ENCODE measurements around the gene CASZ1.

Gene CASZ1

DNA sequence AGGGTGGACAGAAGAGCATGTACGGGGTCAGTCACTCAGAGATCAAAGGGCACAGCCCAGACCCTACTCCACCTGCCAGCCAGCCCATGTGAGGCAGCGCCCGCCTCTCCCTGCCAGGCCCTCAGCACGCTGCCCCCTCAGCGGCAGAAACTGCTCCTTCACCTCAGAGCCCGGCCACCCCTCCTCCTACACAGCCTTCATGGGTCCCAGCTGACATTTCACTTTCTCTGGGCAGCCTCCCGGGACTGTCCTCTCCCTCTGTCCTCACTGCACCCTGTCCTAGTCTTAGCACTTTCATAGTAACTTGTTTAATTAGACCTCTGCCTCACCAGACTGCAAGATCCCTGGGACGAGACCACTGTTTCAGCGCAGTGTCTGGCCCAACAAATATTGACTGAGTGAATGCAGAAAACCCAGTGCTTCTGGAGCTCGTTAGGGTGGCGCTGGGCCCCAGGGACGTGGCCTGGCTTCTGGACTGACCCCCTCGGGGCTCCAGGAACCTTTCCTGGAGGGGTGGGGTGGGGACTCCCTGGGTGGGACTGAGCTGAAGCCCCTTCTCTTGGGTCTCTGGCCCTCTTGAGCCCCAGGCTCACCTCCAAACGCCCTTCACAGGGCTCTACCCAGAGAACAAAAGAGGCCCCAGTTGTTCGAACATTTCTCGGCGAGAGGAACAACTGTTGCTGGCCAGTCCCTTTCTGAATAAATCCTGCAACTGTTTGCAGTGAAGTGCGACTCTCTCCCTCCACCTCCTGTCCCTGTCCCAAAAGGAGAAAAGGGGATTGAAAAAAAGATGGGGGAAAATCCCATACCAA lies 114.9 kb downstream of the CASZ1 start:
- DNase-seq (ENCODE audit: extremely low spot score, insufficient read length, low read depth) (no peak), FAIRE-seq (no peak)

DNA sequence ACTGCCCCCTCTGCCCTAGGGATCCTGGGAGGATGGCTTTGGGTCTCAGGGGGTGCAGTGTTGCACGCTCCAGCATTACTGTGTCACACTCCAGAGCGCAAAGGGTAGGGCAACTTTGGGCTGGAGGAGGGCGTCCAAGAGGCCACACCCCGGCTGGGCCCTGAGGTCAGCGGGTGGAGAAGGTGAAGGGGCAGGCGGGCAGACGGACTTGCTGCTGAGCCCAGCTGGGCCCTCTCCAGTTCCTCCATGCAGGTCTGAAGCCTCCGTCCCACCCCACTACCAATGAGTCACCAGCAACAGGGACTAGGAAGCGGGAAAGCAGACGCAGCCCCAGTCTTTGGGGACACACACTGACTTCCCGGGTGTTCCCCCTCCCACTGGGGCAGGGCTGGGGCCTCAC lies 116.0 kb downstream of the CASZ1 start:
- FAIRE-seq (no peak), DNase-seq (ENCODE audit: extremely low spot score, insufficient read length, low read depth) (no peak)

DNA sequence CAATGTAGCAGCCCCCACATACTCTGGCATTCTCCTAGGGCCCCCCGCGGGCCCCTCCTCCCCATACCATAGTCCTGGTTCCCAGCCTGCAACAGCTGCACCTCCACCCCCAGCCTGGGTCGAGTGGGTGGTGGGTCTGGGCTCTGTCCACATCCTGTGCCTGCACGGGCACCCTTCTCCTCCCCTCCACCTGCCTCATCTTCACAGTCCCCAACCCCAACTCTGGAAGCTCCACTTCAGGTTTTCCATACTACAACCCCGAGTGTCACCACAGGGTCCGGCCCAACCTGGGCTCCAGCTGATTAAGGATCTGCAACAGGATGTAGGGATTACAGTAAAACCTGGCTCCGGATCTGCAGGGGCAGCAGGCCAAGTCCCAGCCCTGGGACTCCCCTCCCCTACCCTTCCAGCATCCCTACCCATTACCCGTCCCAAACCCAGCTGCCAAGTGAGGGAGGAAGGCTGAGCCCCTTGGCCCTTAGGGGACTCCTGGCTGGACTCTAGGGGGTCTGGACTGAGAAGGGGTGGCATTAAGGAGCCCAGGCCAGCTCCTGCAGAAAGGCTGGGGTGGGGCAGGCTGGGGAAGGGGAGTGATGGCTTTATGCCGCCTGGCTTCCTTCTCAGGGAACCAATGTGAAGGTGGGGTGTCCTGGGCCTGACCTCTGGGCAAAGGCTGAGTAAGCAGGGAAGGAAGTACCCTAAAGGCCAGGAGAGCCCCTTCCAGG lies 116.8 kb downstream of the CASZ1 start:
- DNase-seq (ENCODE audit: extremely low spot score, insufficient read length, low read depth) = no peak
- FAIRE-seq = no peak

DNA sequence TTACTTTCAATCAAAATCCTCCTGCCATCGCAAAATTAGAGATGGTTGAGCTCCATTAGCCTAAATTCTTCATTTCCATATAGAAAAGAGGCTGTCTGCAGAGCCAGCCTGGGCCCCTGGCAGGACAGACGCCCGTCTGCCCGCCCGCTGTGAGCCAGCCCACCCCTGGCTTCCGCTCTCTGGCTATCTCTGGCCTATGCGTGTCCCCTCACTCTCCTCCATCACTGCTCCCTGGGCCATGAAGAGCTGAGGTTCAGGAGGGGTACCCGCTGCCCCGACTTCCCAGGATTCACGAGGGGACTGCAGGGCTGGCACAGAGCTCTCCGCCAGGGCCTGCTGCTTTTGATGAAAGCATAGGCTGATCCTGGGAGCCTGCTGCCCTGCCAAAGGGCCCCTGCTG lies 117.6 kb downstream of the CASZ1 start:
- DNase-seq (ENCODE audit: extremely low spot score, insufficient read length, low read depth) (no peak), FAIRE-seq (no peak)

DNA sequence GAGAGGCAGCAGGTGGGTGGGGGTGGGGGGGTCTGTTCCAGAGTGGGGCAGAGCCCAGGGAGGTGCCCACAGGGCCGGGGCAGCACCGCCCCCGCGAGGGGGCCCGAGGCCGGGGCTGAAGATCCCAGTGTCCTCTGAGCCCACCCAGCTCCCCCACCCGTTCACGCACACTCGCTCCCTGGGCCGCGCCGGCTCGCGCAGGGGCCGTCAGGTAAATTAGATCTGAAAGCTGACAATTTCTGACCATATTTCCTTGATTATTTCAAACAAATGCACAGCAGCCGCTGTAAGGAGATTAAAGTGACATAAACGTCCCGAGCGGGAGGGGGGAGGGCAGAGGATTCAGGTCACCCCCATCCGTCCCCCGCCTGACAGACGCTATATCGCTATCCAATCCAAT lies 118.0 kb downstream of the CASZ1 start:
- no peak for FAIRE-seq
- DNase-seq (ENCODE audit: extremely low spot score, insufficient read length, low read depth) = no peak

DNA sequence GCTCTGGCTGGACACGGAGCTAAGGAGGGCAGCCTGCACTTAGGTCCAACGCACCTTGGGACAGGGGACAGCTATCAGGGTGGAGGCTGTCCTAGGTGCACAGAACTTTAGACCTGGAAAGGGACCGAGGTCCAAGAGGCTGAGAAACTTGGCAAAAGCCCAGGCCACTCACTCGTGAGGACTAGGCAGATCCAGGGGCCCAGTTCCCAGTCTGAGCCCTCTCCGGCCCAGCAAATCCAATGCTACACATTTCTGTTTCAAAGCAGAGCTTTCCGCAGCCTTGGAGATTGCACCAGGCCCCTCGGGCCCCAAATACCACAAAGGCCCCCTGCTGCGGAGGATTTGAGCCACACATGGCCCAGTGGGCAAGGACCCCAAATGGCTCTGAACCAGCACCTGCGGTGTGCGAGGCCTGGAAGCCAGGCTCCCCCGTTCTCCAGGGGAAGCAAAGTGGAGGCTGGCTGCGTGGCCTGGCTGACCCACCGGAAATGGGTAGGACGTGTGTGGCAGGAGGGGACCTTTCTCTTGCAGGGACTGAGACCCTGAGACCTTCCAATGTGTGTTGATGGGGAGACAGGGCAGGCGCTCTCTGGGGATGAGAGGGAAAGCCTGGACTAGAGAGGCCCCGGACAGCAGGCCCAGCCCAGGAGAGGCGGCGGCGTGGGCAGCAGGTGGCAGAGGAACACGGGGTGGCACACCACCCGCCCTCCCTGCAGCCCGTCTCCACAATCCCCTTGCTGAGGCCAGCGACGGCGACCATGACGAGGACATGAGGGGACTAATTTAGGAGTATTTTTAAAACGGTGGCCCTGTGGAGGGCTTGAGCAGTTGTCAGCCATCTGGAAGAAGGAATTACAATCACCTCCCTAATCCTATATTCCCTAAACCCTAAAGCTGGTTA lies 118.7 kb downstream of the CASZ1 start:
- no peak for FAIRE-seq

DNA sequence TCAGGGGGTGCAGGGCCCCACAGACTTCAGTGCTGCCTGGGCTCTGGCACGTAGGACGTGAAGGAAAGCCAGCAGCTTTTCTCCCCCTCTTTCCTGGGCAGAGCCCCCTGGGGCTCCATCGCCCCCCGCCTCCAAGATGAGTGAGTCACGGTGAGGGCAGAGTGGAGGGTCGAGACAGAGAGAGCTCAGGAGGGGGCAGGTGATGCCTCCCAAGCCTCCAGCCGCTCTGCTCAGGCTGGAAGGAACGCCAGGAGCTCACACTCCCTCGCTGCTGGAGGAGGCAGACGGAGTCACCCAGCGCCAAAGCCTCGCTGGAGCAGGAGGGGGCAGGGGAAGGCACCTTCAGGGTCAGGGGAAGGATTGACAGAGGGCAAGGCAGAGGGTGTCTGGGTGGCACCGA lies 119.5 kb downstream of the CASZ1 start:
- DNase-seq (ENCODE audit: extremely low spot score, insufficient read length, low read depth) (no peak), FAIRE-seq (no peak)

More for the DNA sequence above, 118.7 kb downstream of the CASZ1 start:
- DNase-seq (ENCODE audit: extremely low spot score, insufficient read length, low read depth) = no peak

DNA sequence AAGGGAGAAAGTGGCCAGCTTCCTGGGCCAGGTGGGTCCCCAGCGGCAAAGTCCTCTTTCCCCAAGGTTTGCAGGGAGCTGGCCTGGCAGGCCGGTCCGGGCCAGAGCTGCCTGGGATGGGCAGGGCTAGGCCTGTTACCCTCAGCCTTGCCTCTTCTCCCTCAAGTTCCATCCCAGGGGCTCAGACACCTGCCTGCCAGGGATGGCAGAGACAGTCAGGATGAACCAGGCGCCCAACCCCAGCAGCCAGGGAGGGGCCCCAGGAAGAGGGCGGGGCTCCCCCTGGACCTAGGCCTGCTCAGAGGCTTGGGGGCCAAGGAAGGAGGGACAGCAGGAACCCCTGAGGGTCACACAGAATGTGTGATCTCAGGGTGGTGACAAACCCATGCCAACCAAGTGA lies 120.6 kb downstream of the CASZ1 start:
- DNase-seq (ENCODE audit: extremely low spot score, insufficient read length, low read depth) = no peak
- no peak for FAIRE-seq

DNA sequence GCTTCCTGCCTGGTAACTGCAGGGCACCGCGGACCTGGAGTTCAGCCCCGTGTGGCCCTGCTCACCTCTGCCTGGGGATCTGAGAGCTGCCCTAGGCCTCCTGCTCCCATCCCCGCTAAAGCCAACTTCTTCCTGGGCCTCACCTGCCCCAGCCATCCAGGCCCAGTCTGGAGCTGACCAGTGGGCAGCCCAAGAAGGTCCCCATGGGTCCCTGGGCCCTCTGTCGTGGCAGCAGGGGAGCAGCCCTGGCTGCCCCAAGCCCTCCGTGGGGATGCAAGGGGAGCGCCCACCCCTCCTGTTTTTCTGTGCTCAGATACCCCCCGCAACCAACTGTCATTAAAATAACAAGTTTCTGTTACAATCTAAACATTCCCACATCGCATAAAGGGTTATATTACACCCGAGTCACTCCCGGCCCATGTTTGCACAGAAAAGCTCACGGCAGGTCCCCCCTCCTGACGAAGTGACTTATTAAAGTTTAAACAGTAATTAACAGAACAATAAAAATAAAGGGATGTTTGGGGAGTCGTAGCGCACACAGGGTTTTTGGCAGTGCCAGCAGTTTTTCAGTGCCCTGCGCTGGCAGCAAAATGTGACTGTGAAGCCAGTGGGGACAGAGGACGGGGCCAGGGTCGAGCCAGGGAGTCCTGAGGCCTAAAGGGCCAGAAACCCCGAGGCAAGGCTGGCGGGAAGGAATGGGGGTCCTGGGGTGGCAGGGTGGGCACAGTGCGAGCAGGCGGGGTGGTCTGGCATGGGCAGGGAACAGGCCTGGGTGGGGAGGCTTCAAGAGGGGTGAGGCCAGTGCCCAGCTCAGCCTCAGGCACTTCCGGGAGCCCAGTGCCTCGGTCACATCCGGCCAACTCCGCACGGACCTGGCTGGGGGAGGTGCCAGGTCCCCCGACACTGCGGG lies 121.5 kb downstream of the CASZ1 start:
- DNase-seq (ENCODE audit: extremely low spot score, insufficient read length, low read depth) (no peak), FAIRE-seq (no peak)

DNA sequence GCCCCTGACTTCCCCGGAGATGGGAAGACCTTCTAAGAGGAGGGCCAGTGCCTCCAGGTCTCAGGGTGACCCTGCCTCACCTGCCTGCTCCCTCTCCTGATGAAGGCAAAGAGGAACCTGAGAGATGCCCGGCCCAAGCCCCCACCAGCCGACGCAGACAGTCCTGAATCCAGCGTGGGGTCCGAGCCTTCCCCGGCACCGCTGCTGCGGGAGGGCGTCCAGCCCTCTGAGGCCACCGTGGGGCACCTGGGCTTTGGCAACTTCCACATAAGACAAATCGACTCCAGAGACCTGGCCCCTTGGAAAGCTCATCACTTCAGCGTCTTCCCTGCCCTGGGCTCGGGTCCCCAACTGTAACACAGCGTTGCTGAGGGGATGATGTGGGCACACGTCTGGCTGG lies 122.2 kb downstream of the CASZ1 start:
- DNase-seq (ENCODE audit: extremely low spot score, insufficient read length, low read depth) = no peak
- FAIRE-seq = no peak

DNA sequence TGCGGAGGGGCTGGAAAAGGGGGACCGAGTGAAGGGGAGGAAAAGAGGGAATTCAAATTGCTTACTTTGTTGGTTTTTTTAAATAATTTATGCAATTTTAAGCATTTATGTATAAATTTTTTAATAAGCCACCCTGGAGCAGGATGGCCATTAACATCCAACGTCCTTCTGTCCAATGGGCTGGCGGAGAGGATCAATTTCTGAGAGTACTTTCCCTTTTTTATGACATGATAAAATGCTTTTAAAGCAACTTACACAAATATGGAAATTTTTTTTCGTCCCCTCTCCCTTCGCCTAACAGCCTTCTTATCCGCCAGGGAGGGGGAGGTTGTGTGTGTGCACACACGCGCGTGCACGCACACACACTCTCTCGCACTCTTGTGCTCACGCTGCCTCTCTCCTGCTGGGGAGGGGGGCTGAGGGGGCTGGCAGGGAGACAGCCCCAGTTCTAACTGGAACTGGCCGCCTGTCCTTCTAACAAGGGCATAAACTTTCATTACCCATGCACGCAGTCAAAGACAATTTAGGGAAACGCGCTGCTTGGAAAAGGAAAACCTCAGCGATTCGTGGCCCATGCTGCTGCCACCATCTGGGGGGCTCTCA lies 123.2 kb downstream of the CASZ1 start:
- FAIRE-seq (no peak), DNase-seq (ENCODE audit: extremely low spot score, insufficient read length, low read depth) (no peak)

DNA sequence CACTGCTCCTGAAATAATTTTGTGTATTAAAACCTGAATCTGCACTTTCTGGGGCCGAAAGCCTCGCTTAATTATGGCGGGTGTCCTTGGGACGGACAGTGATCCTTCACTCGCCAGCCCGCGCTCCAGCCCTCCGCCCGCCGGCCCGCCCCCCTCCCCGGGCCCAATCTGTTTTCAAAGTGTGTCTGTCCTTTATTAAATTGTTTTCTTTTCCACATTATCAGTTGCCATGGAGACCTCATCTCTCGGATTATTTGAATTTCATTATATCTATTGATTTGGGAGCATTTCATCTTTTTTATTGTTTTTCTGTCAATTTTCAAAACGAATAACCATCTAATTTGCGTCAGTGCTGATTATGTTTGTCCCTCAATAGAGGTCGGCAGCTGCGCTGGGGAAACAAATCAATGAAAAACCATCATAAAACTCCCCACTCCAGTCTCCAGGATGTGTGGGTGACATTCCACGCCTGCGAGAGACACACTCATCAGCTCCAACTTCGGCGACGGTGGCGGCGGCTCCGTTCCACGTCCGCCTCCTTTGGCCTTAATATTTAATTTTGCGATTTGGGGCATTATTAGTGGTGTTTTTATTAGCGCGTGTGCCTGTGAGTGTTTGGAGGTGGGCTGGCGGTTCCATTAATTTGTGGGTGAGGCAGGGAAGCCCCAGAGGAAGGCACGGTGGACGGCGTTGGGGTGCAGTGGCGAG lies 123.9 kb downstream of the CASZ1 start:
- no peak for DNase-seq (ENCODE audit: extremely low spot score, insufficient read length, low read depth)
- FAIRE-seq = no peak

DNA sequence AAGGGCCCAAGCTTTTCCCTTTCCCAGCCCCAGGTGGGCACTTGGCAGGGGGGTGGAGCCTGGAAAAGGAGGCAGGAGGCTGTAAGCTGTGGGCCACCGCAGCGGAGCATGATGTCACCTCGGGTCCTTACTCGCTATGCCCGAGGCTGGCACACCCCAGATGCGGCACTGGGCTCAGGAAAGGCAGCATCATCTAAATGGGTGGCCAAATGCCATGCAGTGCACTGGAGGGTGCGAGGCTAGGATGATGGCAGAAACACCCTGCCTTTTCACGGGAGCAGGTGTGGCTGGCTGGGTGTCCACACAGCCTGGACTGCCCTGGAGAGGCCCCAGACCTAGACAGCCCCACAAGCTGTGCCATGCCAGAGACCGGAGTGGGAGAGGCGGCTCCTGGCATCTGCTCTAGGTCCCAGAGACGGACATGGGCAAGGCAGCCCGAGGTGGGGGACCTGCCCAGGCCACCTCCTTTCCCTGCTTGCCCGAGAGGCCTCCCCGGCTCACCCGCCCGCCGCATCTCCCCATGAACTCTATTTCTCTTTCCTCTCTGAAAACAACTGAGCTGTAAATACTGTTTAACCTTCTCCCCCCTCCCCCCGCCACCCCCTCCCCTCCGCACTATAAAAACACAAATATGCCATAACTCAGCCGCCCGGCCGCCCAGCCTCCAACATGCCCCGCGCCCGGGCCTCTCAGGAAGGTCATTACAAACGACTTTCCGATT lies 124.7 kb downstream of the CASZ1 start:
- FAIRE-seq (no peak), DNase-seq (ENCODE audit: extremely low spot score, insufficient read length, low read depth) (no peak)

DNA sequence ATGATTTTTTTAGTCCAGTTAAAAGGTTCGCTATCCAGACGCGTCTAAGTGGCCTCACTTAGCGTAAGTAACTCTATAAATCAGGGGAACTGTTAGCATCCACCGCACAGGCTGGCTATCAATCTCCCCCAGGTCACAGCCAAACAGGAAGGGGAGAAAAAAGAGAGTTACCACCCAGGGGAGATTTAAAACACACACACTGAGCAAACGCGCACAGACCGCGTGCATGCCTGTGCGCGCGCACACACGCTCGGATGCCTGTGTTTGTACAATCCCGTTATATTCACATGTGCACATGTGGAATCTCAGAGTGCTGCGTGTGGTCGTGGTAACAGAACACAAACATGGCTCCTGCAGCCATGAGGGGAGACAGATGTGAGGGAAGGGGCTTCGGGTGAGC lies 125.4 kb downstream of the CASZ1 start:
- DNase-seq (ENCODE audit: extremely low spot score, insufficient read length, low read depth) (no peak), FAIRE-seq (no peak)

DNA sequence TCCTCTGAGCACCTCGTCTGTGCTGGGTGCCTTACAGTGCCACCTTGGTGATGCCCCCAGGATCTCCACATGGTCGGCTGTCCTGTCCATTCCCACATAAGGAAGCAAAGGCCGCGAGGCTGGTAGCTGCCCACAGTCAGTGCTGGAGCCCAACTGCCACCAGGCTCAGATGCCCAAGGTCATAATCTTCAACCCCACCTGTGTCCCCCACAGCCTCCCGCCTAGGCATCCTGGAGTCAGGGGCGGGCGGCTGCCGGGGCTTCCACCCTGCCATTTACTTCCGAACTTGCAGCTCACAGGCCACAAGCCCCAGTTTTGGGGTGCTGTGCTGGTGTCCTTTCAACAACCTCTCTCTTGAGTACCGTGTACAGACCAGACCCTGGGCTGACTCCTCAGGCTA lies 126.3 kb downstream of the CASZ1 start:
- no peak for FAIRE-seq

DNA sequence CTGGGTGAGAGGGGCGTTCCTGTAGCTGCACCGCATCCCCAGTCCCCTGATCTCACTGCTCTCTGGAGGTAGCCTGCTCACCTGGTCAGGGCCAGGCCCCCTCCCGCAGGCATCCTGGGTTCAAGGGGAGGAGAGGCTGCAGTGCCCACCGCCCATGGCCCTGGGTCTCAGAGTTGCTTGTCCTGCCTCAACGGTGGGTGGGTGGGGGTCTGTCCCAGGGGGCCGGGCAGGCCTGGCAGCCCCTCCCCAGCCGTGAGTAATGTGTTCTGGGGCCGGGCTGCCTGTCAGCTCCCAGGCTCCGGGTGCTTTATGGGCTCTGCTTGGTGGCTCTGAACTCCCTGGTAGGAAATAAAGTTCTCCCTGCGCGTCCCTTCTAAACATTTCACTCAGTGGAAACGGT lies 126.9 kb downstream of the CASZ1 start:
- FAIRE-seq = no peak
- no peak for DNase-seq (ENCODE audit: extremely low spot score, insufficient read length, low read depth)

More for the DNA sequence above, 126.3 kb downstream of the CASZ1 start:
- no peak for DNase-seq (ENCODE audit: extremely low spot score, insufficient read length, low read depth)

DNA sequence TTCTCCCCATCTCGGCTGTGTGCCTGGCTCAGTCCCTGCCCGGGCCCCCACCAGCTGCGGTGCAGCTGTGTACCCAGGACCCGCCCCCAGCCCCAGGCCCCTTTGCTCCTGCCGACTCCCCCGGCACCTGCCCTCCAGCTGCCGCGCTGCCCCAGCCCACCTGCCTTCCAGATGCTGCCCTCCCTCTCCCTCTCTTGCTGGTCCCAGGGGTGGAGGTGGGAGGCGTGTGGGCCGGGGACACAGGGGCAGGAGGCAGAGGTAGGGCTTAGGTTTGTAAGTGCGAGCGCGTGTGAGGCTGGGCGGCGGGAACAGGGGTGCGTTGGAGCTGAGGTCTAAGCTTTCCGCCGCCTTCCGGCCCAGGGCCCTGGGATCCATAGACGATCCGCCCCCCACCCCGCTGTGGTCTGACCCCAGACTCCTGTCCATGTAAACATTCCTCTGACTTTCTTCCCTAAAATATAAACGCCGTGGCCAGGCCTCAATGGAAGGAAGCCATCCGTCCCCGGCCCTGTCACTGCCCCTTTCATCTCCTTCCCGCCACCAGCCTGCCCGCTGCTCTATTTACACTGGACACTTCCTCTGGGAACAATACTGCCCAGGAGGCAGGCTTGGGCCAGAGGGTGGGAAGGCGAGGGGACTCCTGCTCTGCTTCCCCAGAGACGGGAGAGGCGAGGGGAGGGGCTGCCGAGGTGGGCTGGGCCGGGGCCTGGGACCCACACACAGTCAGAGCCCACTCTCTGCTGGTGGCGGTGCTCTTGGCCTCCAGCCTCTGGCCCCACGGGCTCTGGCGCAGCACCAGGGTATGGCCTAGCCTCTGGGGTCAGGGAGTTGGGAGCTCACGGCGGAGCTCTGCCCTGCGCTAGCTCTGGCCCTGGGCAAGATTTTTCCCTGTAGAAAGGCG lies 128.3 kb downstream of the CASZ1 start:
- FAIRE-seq (no peak), DNase-seq (ENCODE audit: extremely low spot score, insufficient read length, low read depth) (no peak)

All from GM18507 (cell line).